BE2C (cell line): ENCODE results near the gene LRMDA.

Experiments
- DNase-seq: peaks from one replicate; pipeline ENCODE4 v3.0.0-alpha.2; 2020
- H3K27me3 ChIP-seq: fragments of 250-450 bp; sonication (Bioruptor Pico); 2 replicates; pipeline ENCODE4 v1.5.1; 2020; ENCODE audit warnings: mild to moderate bottlenecking
- H3K36me3 ChIP-seq: fragments of 250-450 bp; sonication (Bioruptor Pico); 2 replicates; pipeline ENCODE4 v1.5.1; 2020; ENCODE audit warnings: mild to moderate bottlenecking
- H3K4me1 ChIP-seq: fragments of 250-450 bp; sonication (Bioruptor Pico); 2 replicates; pipeline ENCODE4 v1.5.1; 2020
- H3K4me3 ChIP-seq: 2 replicates; pipeline ENCODE4 v1.5.1; 2011; ENCODE audit warnings: low read depth, low read length
- H3K9me3 ChIP-seq: fragments of 250-450 bp; sonication (Bioruptor Pico); 2 replicates; pipeline ENCODE4 v1.5.1; 2020
- TF ChIP-seq, protein P1 (sequence below): IDR thresholded peaks from 2 replicates; pipeline ENCODE4 v1.5.1; 2012; ENCODE audit warnings: mild to moderate bottlenecking, low read depth, low read length

LRMDA gene

DNA sequence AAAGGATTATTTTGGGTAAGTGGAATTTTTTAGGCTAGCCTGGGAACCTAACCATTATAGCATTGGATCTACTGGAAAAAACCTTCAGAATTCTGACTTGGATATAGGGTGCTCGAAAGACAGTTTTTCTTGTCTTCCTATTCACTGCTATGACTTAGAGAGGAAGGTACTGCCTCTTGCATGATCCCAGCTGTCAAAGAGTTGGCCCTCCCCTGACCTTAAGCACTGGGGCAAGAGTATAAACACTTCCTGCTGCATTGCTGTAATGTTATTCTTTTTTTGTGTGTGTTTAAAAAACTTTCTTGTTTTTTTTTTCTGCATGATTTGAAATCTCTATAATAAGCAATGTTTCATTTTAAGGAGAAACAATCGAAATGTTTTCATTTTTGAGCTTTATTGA lies 113.0 kb downstream of the LRMDA start:
- no peaks in the 10 kb centered on the region for H3K27me3 ChIP-seq
- no peak overlapping the region for H3K4me3 ChIP-seq
- no peaks in the 10 kb centered on the region for H3K36me3 ChIP-seq
- TF ChIP-seq, protein P1, sequence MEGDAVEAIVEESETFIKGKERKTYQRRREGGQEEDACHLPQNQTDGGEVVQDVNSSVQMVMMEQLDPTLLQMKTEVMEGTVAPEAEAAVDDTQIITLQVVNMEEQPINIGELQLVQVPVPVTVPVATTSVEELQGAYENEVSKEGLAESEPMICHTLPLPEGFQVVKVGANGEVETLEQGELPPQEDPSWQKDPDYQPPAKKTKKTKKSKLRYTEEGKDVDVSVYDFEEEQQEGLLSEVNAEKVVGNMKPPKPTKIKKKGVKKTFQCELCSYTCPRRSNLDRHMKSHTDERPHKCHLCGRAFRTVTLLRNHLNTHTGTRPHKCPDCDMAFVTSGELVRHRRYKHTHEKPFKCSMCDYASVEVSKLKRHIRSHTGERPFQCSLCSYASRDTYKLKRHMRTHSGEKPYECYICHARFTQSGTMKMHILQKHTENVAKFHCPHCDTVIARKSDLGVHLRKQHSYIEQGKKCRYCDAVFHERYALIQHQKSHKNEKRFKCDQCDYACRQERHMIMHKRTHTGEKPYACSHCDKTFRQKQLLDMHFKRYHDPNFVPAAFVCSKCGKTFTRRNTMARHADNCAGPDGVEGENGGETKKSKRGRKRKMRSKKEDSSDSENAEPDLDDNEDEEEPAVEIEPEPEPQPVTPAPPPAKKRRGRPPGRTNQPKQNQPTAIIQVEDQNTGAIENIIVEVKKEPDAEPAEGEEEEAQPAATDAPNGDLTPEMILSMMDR: no peak
- DNase-seq: no peak
- peaks cover 4% of the 10 kb centered on the region; the same call in 1 of the 2 replicates for H3K4me1 ChIP-seq
- H3K9me3 ChIP-seq: no peaks in the 10 kb centered on the region

DNA sequence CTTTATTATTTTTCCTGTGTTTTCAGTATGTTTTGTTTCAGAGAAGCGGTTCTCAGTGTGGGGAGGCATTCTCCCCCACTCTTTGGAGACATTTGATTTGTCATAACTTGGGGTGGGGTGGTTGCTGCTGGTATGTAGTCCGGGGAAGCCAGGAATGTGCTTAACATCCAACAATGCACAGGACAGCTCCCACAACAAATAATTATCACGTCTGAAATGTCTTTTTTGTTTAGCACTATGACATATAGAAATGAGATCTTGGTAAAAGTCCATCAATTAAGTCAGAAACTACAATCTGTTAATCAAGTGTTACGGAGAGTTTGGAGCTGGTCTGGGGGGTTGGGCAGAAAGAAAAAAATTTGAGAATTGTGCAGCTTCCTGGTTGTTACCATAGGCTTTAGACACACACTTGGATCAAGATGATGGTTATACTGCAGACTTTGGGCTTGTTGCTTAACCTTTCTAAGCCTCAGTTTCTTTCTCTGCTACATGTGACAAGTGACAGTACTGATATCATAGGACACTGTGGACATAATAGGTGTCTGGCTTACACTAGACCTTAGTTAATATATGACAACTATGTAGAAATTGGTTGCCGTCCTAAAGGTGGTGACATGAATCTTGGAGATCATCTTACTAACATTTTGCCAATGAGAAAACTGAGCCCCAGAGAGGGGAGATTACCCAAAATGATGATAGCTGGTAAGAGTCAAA lies 113.7 kb downstream of the LRMDA start:
- Histone ChIP-seq H3K9me3 (no peaks in the 10 kb centered on the region), H3K4me3 (no peak overlapping the region), H3K4me1 (peaks cover 4% of the 10 kb centered on the region; the same call in 1 of the 2 replicates), H3K27me3 (no peaks in the 10 kb centered on the region), H3K36me3 (no peaks in the 10 kb centered on the region)
- TF ChIP-seq, protein P1: no peak
- no peak for DNase-seq

DNA sequence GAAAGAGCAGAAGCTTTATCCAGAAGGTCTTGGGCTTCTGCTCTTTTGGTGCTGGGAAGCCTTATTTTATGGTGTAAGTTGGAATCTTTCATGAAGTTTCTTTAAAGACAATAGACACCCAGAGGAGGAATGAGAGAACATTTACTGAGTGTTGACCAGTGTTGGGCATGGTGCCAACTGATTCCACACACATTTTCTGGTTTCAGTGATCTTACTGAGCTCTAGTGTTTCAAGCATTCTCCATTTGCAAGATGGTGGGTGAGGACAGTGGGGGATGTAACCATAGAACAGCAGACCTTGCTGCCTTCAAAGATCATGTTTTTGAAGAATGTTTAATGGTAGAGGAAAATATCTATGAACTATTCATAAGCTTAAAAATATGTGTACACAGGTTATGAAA lies 114.6 kb downstream of the LRMDA start:
- DNase-seq: no peak
- Histone ChIP-seq H3K4me1 (peaks cover 4% of the 10 kb centered on the region; the same call in 1 of the 2 replicates), H3K36me3 (no peaks in the 10 kb centered on the region), H3K4me3 (no peak overlapping the region), H3K27me3 (no peaks in the 10 kb centered on the region), H3K9me3 (no peaks in the 10 kb centered on the region)
- TF ChIP-seq, protein P1: no peak

DNA sequence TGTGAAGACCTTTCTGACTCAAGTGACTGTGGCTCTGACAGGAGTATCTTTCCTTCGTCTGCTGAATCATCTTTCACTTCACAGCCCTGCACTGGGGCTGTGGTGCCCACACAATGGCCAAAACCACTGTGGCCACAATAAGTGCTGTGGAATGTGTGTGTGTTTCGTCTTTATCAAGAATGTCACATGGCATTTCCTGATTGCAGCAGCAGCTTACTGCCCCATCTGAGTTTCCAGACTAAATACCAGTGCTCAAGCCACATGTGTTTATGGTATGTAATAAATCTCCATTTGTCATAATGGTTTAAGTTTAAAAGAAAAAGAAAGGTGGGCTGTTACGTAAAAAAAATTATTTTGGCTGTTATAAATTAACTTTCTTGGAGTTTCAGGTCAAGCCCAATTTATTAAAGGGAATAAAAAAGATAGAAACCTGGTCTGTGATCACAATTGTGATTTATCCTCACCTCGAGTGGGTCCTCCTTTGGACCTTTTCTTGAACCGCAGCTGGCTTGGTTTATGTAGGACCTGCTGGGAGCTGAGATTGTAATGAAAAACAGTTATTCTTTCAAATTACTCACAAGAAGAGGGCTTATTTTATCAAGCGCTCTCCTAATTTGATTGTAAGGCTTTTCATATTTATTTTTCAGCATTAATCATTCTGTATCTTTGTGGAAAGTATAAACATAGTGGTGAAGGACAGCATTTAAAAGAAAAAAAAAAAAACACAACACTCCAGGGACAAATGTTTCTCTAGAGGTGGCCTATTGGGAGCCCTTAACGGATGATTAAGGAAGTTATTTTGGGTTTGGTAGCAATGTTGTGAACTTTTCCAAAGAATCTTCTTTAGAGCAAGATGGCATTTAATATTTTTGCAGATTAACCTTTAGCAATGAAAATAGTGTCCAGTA lies 116.2 kb downstream of the LRMDA start:
- Histone ChIP-seq H3K27me3 (no peaks in the 10 kb centered on the region), H3K4me1 (peaks cover 2% of the 10 kb centered on the region; the same call in 1 of the 2 replicates), H3K36me3 (no peaks in the 10 kb centered on the region), H3K4me3 (no peak overlapping the region), H3K9me3 (no peaks in the 10 kb centered on the region)
- TF ChIP-seq, protein P1: no peak
- DNase-seq: no peak

DNA sequence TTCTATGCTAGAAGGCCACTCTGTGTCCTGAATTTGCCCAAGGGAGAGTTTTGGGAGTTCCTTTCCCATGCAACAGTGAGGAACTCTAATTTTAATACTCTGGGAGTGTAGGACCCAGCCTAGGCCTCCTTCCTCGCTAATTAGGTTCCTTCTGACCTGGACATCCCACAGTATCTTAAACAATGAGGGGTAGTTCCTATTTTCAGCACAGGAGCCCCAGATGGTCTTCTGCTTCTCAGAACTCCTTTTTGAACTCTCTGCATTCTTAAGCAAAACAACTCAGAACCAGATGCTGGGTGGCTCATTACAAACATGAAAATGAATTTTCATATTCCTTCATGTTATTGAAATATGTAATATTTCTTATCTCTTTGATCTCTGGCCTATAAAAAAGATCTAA lies 116.9 kb downstream of the LRMDA start:
- no peak for DNase-seq
- H3K36me3 ChIP-seq: no peaks in the 10 kb centered on the region
- H3K9me3 ChIP-seq: no peaks in the 10 kb centered on the region
- H3K27me3 ChIP-seq: no peaks in the 10 kb centered on the region
- TF ChIP-seq, protein P1: no peak
- no peak overlapping the region for H3K4me3 ChIP-seq
- H3K4me1 ChIP-seq: no peaks in the 10 kb centered on the region

DNA sequence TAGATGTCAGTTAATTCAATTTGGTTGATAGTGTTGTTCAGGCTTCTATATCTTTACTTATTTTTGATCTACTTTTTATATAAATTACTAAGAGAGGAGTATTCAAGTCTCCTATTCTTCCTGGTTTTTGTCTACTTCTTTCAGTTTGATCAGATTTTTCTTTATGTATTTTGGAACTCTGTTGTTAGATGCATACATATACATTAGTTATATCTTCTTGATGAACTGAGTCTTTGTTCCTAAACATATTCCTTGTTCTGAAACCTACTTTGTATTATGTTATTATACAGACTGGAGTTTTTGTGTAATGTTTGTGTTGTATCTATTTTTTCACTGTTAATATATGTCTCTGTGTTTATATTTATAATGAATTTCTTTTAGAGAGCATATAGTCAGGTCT lies 118.8 kb downstream of the LRMDA start:
- TF ChIP-seq, protein P1: no peak
- H3K9me3 ChIP-seq: no peaks in the 10 kb centered on the region
- no peaks in the 10 kb centered on the region for H3K27me3 ChIP-seq
- H3K36me3 ChIP-seq: no peaks in the 10 kb centered on the region
- no peak overlapping the region for H3K4me3 ChIP-seq
- H3K4me1 ChIP-seq: no peaks in the 10 kb centered on the region
- DNase-seq: no peak
